Liver (tissue), 9 donors: ENCODE measurements around the gene SMIM44. TPM values are rescaled to one million over a fixed set of nuclear protein-coding genes. Genes with fewer than 3 reads are reported as not detected.

Experiments
- DNase-seq: peaks from one replicate; pipeline ENCODE4 v3.0.0-alpha.2; 2017; ENCODE audit warnings: low spot score
- H3K27ac ChIP-seq, 2 donors: one replicate each; pipeline ENCODE4 v1.7.0; 2013; ENCODE audit warnings: inconsistent platforms in 2 of 2, low read length in 2 of 2, control low read depth in 1 of 2, low read depth in 1 of 2, mild to moderate bottlenecking in 1 of 2
- H3K27me3 ChIP-seq, 4 donors: one replicate each; pipeline versions ENCODE4 v1.6.1 to v1.7.0; 2013; ENCODE audit warnings: low read length in 3 of 4, inconsistent platforms in 1 of 4, mild to moderate bottlenecking in 1 of 4, moderate library complexity in 1 of 4; ENCODE audit not compliant: control insufficient read depth in 4 of 4, insufficient read depth in 4 of 4
- H3K36me3 ChIP-seq, 4 donors: one replicate each; pipeline versions ENCODE4 v1.6.1 to v1.7.0; 2013; ENCODE audit warnings: low read length in 3 of 4, mild to moderate bottlenecking in 3 of 4, low read depth in 1 of 4, moderate library complexity in 1 of 4; ENCODE audit not compliant: control insufficient read depth in 4 of 4, insufficient read depth in 3 of 4
- H3K4me1 ChIP-seq, 4 donors: one replicate each; pipeline versions ENCODE4 v1.6.1 to v1.7.0; 2013; ENCODE audit warnings: low read length in 3 of 4, mild to moderate bottlenecking in 3 of 4, moderate library complexity in 1 of 4; ENCODE audit not compliant: control insufficient read depth in 4 of 4, insufficient read depth in 4 of 4
- H3K4me3 ChIP-seq, 3 donors: one replicate each; pipeline versions ENCODE4 v1.6.1 to v1.7.0; 2013; ENCODE audit warnings: low read length in 3 of 3, control low read depth in 1 of 3, low read depth in 1 of 3, mild to moderate bottlenecking in 1 of 3
- H3K9ac ChIP-seq, 2 donors: one replicate each; pipeline ENCODE4 v1.7.0; 2013; ENCODE audit warnings: low read length in 2 of 2, mild to moderate bottlenecking in 2 of 2, moderate library complexity in 2 of 2, control low read depth in 1 of 2, low read depth in 1 of 2
- H3K9me3 ChIP-seq, 4 donors: one replicate each; pipeline versions ENCODE4 v1.6.1 to v1.7.0; 2013; ENCODE audit warnings: low read length in 3 of 4; ENCODE audit not compliant: control insufficient read depth in 4 of 4
- ATF3 ChIP-seq: IDR thresholded peaks from 2 replicates; pipeline ENCODE4 v1.6.1; 2016; ENCODE audit warnings: antibody characterized with exemption
- CTCF ChIP-seq: fragments of 150-350 bp; IDR thresholded peaks from 2 replicates; pipeline ENCODE4 v1.5.1; 2017; ENCODE audit warnings: improper control_type of control experiment, low read depth, low read length; ENCODE audit not compliant: missing input control
- EGR1 ChIP-seq, 2 donors: IDR thresholded peaks; 2 replicates each; pipeline ENCODE4 v1.6.1; 2016 to 2018; ENCODE audit warnings: antibody characterized with exemption in 2 of 2, low read depth in 2 of 2
- FOXA1 ChIP-seq: IDR thresholded peaks from 2 replicates; pipeline ENCODE4 v1.6.1; 2016; ENCODE audit warnings: antibody characterized with exemption
- FOXA2 ChIP-seq: IDR thresholded peaks from 2 replicates; pipeline ENCODE4 v1.6.1; 2016; ENCODE audit warnings: antibody characterized with exemption
- GABPA ChIP-seq, 2 donors: IDR thresholded peaks in 1 of 2; conservative IDR thresholded peaks in 1 of 2; 2 replicates each; pipeline ENCODE4 v1.6.1; 2016; ENCODE audit warnings: antibody characterized with exemption in 2 of 2, mild to moderate bottlenecking in 1 of 2, moderate library complexity in 1 of 2
- HNF4A ChIP-seq, 2 donors: conservative IDR thresholded peaks; 2 replicates each; pipeline ENCODE4 v1.6.1; 2016; ENCODE audit warnings: antibody characterized with exemption in 2 of 2, mild to moderate bottlenecking in 2 of 2
- HNF4G ChIP-seq: IDR thresholded peaks from 2 replicates; pipeline ENCODE4 v1.6.1; 2016; ENCODE audit warnings: antibody characterized with exemption
- JUND ChIP-seq, 2 donors: IDR thresholded peaks; 2 replicates each; pipeline ENCODE4 v1.6.1; 2016; ENCODE audit warnings: antibody characterized with exemption in 2 of 2
- MAX ChIP-seq: IDR thresholded peaks from 2 replicates; pipeline ENCODE4 v1.6.1; 2016; ENCODE audit warnings: antibody characterized with exemption
- NR2F2 ChIP-seq: IDR thresholded peaks from 2 replicates; pipeline ENCODE4 v1.6.1; 2016; ENCODE audit warnings: antibody characterized with exemption
- RAD21 ChIP-seq, 2 donors: IDR thresholded peaks; 2 replicates each; pipeline ENCODE4 v1.6.1; 2016; ENCODE audit warnings: antibody characterized with exemption in 2 of 2, mild to moderate bottlenecking in 2 of 2
- REST ChIP-seq: IDR thresholded peaks from 2 replicates; pipeline ENCODE4 v1.6.1; 2016; ENCODE audit warnings: antibody characterized with exemption, mild to moderate bottlenecking
- RXRA ChIP-seq, 2 donors: IDR thresholded peaks; 2 replicates each; pipeline ENCODE4 v1.6.1; 2017 to 2018; ENCODE audit warnings: antibody characterized with exemption in 2 of 2, mild to moderate bottlenecking in 1 of 2
- SP1 ChIP-seq: IDR thresholded peaks from 2 replicates; pipeline ENCODE4 v1.6.1; 2018; ENCODE audit warnings: antibody characterized with exemption, mild to moderate bottlenecking
- TAF1 ChIP-seq: conservative IDR thresholded peaks from 2 replicates; pipeline ENCODE4 v1.6.1; 2016; ENCODE audit warnings: antibody characterized with exemption, mild to moderate bottlenecking
- YY1 ChIP-seq: IDR thresholded peaks from 2 replicates; pipeline ENCODE4 v1.6.1; 2016; ENCODE audit warnings: antibody characterized with exemption, mild to moderate bottlenecking
- ZBTB33 ChIP-seq: IDR thresholded peaks from 2 replicates; pipeline ENCODE4 v1.6.1; 2016; ENCODE audit warnings: antibody characterized with exemption
- WGBS: extraction: QIAGEN DNeasy Blood & Tissue Kit; methylation state at CpG from one replicate; pipeline ENCODE4 v1.1.7; 2013; 5-methylcytosine and 5-hydroxymethylcytosine counted together
- polyA plus RNA-seq, 2 donors: library from polyadenylated mRNA; stranded (reverse) in 1 of 2; unstranded in 1 of 2; fragments of 200-250 nt in 1 of 2; fragments of >200 nt in 1 of 2; fragmentation: Nextera tagmentation in 1 of 2; extraction: Ambion mirVana in 1 of 2; gene quantifications; one replicate each; pipeline versions ENCODE4 v1.2.1 to v1.2.3, GENCODE V29; 2013 to 2015
- total RNA-seq, 2 donors: library from RNA; depleted of rRNA; stranded (reverse); fragments of >200 nt; gene quantifications; one replicate each; pipeline ENCODE4 v1.2.3, GENCODE V29; 2014
- donor health status: healthy.
- donor health status: healthy.
- donor health status: healthy.
- donor health status: healthy.
- donor health status: healthy.

The SMIM44 gene
- total and polyA plus RNA-seq, 4 donors = not detected

- WGBS = 59% methylated on average over 10 of the region's 10 CpGs
- Histone ChIP-seq H3K4me3 (no peak overlapping the region), H3K27ac (peak overlapping the region in 1 of 2 donors; percentile 56), H3K36me3 (peaks cover 0 to 12% (median 3%) of the 10 kb centered on the region in 4 donors), H3K27me3 (no peaks in the 10 kb centered on the region), H3K9ac (no peak overlapping the region), H3K9me3 (no peaks in the 10 kb centered on the region), H3K4me1 (peaks cover 3 to 22% (median 10%) of the 10 kb centered on the region in 4 donors)
- no peak for DNase-seq
- TF ChIP-seq ATF3 (no peak), ZBTB33 (peak; percentile 28), HNF4G (peak; percentile 90), MAX (peak; percentile 58), SP1 (peak; percentile 64), GABPA (IDR thresholded peaks at IDR 0.05 in 1 of 2, conservative IDR thresholded peaks at IDR 0.05 in 1 of 2) (no peak), TAF1 (no peak), HNF4A (conservative IDR thresholded peaks at IDR 0.05) (peak; percentile 96 to 97), FOXA1 (peak; percentile 63), RXRA (IDR thresholded peaks at IDR 0.05) (peak; percentile 94), EGR1 (IDR thresholded peaks at IDR 0.05; ENCODE audit: low read depth in 2 of 2) (peak in 1 of 2 donors; percentile 60), RAD21 (IDR thresholded peaks at IDR 0.05) (peak; percentile 23 to 51), CTCF (no peak), YY1 (peak; percentile 27), REST (peak; percentile 27), JUND (IDR thresholded peaks at IDR 0.05) (peak in 1 of 2 donors; percentile 36), NR2F2 (peak; percentile 97), FOXA2 (no peak)
Observed at GRCh38 chr19:3467437-3468198, 15.6 kb downstream of the SMIM44 start.
